IPS DF 4.7 (cell line): ENCODE results near the gene NHSL1.

Source experiments
- DNase-seq: peaks from one replicate; pipeline ENCODE4 v3.0.0-alpha.2; 2013; ENCODE audit warnings: low spot score; ENCODE audit errors: extremely low read depth

NHSL1 gene, protein sequence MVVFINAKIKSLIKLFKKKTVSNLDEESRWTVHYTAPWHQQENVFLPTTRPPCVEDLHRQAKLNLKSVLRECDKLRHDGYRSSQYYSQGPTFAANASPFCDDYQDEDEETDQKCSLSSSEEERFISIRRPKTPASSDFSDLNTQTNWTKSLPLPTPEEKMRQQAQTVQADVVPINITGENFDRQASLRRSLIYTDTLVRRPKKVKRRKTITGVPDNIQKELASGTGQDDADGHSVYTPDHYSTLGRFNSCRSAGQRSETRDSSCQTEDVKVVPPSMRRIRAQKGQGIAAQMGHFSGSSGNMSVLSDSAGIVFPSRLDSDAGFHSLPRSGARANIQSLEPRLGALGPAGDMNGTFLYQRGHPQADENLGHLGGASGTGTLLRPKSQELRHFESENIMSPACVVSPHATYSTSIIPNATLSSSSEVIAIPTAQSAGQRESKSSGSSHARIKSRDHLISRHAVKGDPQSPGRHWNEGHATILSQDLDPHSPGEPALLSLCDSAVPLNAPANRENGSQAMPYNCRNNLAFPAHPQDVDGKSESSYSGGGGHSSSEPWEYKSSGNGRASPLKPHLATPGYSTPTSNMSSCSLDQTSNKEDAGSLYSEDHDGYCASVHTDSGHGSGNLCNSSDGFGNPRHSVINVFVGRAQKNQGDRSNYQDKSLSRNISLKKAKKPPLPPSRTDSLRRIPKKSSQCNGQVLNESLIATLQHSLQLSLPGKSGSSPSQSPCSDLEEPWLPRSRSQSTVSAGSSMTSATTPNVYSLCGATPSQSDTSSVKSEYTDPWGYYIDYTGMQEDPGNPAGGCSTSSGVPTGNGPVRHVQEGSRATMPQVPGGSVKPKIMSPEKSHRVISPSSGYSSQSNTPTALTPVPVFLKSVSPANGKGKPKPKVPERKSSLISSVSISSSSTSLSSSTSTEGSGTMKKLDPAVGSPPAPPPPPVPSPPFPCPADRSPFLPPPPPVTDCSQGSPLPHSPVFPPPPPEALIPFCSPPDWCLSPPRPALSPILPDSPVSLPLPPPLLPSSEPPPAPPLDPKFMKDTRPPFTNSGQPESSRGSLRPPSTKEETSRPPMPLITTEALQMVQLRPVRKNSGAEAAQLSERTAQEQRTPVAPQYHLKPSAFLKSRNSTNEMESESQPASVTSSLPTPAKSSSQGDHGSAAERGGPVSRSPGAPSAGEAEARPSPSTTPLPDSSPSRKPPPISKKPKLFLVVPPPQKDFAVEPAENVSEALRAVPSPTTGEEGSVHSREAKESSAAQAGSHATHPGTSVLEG (N-terminal part only)

DNA sequence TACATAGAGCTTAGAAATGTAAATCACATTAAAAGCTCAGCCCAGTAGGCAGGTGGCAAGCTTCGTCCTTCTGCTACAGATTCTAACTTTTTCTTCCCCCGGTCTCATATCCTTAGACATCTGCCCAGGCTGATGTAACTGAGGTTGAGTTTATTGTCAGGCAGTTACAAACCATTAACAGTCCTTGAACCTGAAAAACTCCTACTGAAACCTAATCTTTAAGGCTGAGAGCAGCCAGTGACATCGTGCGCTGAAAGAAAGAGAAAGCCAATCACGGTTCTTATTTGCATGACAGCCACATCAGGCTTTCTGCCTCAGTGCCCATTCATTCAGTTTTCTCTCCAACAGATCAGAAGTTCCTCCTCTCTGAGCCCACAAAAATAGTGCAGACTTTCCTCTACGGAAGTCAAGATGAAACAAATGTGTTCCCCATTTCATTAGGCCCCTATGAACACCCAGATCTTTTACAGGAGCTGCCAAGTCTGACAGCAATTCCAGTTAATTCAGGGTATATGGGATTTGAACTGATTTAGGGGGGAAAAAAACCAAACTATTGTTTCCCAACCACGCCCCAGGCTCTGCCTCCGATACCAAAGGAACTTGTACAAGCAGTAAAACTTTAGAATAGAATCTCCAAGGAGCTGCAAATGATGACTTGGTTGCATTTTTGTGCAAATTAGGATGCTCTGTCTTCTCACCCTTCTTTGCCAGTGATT lies at the start of gene NHSL1:
Gene NHSL1 (minus strand): TSS at position 192 of the 716 bp plus-strand sequence. CDS start 204 bp downstream, outside the sequence.
- DNase-seq = no peak

DNA sequence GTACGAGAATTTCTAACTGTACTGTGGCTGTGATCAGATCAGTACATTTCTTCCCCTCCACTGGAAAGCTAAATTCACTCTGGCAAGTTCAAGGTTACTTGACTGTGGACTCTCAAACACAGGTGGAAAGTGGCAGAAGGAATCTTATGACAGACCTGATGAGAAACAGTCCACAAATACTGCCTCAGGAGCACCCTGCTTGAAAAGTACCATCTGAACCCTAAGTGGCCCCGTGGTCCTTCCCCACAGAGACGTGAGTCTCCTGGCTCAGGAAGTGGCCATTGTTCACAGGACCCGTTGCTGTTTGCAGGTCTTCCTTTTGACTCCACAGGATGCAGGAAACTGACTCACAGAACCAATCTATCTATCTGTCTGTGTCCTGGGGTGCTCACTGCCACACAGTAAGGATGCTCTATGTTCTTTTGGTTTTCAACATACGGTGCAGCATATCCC lies 47.5 kb upstream of the NHSL1 start:
- no peak for DNase-seq

DNA sequence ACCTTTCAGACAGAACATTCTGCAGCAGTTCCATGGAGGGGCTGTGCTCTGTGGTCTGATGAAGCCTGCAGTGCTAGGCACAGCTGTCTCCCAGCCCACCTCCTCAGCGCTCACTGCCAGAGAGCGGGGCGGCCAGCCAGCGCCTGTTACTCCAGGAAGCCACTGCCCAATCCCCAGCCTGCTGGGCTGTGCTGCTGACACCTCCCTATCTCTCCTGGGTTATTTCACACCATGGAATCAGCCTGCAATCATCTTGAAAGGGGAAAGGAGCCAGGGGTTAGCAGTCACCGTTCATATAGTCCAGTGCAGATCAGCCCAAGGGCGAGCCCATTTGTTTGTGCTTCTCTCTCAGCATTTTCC lies 46.3 kb upstream of the NHSL1 start:
- DNase-seq = no peak

DNA sequence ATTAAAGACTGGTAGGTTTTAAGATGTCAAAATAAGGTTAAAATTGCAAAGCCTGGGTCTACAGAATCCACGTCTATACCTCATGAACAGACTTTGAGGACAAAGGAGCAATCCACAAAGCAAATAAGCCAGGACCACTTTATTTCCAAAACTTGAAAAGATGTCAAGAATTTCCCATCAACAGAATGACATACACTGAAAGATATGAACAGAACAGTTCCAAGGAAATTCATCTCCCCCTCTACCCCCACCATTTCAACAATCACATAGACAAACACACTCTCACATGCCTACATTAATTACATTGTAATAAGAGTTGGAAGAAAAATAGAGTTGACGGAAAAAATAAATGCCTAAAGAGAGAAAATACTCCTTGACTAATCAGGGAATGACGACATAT lies 45.2 kb upstream of the NHSL1 start:
- no peak for DNase-seq

DNA sequence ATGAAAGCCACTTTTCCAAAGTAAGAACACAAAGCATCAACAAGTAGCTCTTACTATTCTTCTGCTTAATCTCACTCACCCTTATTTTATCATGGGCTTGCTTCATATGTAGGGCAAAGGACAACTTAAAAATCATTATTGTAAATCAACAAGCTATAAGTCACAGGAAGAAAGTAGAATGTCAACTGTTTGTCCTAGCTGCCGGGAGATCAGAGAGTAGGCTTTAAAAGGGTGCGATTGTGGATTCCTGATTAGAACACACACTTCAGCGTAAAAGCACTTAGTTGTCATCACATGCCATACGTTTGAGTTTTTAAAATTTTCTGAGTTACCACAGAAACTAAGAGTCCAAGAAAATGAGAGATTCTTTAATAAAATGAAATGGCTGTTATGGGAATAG lies 44.4 kb upstream of the NHSL1 start:
- no peak for DNase-seq

DNA sequence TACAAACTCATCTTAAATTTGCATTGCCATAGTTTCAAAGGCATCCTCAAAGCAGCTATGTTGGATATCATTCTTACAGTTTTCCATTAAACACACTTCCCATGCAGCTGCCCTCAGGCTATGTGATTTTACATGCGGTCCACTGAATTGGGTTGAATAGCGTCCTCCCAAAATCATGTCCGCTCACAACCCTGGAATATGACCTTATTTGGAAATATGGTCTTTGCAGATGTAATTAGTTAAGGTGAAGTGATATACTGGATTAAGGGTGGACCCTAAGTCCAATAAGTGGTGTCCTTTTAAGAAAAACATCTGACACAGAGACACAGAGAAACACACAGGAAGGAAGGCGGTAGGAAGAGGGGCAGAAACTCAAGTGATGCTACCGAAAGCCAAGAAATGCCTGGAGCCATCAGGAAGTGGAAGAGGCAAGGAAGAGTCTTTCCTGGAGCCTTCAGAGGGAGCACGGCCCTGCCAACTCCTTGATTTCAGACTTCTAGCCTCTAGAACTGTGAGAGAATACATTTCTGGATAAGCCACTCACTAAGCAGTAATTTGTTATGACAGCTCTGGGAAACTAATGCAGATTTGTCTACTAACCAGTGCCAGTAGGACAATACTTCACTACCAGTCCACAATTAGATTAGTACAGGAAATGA lies 42.7 kb upstream of the NHSL1 start:
- DNase-seq = no peak

DNA sequence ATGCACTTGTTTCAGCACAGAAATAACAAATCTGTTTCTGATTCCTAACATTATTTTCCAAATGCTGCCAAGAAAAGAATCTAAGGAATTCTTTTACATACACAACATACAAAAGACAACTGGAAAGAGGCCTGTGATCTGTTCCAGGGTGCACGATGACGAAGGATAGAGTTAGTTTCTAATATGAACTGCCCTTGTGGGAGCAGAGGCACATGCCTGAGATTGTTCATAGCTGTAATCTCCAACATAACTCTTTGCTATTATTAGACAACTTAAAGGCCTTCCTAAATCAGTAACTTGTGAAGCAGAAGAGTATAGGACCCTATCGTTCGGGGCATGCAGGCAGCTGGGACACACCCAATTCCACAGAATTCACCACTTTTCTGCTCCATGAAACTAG lies 41.2 kb upstream of the NHSL1 start:
- no peak for DNase-seq

DNA sequence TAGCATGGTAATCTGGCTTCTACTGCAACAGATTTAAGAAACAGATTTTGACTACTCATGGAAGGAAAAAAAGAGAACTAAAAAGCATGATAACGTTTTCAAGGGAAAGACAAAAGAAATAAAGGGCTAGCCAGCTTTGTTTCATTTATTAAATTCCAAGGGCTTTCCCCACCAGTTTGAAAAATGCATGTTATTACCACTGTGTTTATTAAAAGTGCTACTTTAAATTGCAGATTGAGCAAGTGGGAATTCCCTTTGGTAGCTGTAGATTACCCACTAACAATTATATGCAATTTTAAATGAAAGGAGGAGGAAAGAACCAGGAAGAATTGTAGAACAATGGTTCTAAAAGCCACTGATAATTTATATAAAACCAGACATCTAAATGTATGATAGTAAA lies 40.6 kb upstream of the NHSL1 start:
- no peak for DNase-seq

DNA sequence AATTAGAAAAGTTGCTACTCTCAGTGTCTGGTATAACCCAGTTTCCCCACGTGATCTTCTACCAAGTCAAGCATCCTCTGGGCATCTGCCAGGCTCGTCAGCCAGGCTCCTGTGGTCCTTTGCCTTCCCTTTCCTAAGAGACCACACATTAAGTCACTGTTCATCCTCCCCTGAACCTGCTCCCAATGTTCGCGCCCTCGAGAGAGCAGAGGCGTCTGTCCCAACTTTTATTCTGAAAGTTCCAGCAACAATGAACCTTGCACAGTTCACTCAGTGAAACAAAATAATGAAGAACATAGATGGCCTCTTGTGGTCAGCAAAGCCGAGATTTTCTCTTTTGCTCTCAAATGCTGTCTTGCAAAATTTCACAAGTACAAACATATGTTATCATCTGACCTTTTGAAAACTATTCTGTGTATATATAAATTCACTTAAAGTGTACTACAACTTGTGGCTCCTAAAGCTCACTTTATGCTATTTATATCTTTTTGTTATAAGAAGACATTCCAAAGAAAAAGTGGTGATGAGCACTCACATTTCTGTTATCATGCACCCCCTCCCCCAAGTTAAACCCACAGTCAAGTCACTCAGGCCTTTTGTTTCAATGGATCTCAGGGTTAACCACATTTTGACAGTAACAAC lies 39.2 kb upstream of the NHSL1 start:
- no peak for DNase-seq

DNA sequence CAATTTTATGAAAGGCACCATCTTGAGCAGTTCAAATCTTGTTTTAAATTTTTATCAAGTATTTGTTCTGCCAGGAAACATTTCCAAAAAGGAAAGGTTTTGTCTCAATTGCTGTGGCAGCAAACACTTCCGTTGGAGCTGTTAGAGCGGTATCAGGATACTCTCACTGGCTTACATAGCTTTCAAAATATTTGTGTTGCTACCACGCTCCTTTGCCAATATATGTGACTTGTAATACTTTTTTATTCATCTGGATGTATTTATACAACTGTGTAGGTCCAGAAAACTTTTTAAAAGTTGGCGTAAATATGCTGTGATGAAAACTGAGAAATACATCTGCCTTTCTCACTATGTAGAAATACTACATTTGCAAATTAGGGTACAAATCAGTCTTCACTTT lies 37.8 kb upstream of the NHSL1 start:
- no peak for DNase-seq

DNA sequence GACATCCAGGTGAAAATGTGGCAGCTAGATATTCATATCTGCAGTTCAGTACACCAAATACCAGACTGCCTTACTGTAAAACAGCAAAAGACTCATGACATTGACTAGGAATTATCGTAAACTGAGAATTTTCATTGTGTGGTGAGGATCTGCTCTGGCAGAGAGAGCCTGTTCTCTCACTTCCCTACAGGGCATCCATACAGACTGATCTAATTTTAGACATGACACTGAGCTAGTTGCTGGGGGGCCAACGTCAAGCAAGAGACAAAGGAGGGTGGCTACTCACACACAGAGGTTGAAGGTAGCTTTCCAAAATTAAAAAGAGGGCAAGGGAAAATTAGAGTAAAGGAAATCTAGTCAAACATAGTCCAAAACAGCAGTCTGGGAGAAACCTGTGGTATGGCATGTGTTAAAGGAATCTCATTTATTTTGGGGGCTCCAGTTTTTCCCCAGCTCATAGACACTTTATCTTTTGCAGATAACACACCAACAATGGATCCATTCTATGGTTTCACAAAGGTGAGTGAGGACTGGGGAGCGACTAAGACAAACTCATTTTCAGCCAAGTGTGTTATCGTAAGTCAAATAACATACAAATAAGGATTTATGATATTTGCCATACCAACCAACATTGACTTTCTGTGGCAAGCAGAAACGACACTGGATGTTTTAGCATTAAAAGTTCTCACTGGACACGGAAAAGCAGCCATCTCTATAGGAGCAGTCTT lies 36.6 kb upstream of the NHSL1 start:
- no peak for DNase-seq

DNA sequence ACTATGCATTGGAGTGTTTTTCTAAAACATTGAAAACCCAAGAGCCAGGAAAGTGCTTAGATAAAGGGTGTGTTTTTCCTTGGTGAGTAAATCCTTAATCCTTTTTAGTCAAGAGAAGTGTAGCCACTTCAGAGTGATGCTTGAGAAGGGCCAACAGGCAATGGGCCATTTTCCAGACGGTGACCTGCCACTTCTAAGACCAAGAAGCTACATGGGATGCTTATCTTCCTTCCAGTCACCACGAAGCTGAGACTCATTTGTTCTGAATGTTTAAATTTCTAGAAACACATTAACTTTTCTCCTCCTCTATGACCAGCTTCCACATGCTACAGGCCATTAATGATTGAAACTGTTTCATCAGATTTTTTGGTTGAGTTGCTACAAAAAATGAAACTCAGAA lies 34.4 kb upstream of the NHSL1 start:
- no peak for DNase-seq

DNA sequence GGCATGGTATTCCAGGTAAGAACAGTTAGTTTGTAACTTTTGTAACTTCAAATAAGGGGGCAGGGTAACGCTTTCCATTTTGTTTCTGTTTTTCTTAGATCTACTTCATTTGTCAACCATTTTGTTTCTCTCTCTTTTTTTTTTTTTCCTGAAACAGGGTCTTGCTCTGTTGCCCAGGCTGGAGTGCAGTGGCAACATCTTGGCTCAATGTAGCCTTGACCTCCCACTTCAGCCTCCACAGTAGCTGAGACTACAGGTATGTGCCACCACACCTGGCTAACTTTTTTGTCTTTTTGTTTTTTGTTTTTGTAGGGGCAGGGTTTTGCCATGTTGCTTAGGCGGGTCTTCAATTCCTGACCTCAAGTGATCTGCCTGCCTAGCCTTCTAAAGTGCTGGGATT lies 32.1 kb upstream of the NHSL1 start:
- no peak for DNase-seq

DNA sequence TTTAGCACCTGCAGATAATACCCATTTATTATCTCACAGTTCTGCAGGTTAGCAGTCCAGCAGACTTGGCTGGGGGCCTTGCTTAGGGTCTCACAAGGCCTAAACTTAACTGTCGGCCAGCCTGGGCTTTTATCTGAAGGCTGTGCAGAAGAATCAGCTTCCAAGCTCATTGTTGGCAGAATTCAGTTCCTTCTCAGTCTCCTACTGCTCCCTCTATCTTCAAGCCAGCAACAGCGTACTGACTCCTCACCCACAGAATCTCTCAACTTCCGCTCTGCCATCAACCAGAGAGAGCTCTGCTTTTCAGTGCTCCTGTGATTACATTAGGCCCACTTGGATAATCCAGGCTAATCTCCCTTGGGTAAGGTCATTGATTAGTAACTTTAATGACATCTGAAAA lies 30.2 kb upstream of the NHSL1 start:
- DNase-seq = no peak

DNA sequence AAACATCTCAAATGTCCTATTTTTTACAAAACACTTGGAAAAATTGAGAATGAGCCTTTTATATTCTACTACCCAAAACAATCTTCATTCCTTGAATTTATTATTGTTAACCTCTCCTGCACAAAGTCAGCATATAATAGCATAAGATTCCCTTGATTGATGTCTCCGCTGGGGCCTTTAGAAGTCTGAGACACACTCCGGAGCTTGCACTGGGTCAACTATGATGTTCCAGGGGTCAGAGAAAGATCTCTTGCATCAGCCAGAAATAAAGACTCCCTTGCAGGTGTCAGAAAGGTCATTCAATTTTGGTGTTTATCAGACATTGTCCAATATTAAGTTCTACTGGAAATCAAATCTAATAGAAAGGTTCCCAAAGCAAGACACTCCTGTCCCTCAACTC lies 29.7 kb upstream of the NHSL1 start:
- DNase-seq = no peak

DNA sequence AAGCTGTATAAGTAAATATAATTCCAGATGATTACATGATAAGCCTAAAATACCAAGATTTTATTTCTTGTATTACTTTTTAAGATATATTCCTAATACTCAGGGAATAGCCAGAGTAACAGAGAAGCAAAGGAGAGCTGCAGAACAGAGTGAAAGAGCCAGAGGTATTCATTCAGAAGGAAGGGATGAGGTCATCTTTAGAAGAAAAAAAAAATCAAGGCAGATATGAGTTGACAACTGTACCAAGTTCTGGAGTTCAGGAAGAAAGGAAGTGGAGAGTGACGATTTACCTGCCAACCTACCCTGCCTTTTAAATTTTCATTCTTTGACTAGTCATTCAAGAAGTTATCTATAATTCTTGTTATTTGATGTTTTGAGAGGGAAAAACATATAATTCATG lies 28.8 kb upstream of the NHSL1 start:
- DNase-seq = no peak

DNA sequence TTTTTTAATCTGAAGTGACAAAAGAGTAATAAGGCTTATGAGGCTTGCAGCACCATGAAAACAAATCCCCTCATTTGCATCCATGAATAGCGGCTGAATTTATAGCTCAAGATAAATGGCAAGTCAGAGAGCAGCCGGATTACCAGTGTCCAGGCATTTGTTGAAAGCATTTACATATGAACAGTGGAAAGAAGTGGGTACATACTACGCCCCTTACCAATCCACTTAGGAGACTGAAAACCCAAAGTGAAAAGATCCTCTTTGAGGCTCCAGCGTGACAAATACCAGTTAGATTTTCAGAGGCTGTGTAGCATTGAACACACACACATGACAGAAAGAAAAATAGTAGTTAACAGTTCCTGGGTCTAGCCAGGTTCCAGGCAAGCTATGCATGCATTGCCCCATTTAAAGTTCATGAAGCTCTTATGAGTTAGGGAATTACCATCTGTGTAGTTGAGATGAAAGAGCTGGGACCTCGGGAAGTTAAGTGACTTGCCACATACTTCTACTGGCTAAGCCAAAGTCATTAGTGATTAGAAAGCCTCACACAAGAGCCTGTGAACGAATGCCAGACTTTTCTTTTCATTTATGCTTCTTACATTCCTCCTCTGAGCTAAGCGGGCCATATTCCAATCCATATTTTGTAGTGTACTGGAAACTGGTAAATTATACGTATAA lies 28.3 kb upstream of the NHSL1 start:
- DNase-seq = no peak

DNA sequence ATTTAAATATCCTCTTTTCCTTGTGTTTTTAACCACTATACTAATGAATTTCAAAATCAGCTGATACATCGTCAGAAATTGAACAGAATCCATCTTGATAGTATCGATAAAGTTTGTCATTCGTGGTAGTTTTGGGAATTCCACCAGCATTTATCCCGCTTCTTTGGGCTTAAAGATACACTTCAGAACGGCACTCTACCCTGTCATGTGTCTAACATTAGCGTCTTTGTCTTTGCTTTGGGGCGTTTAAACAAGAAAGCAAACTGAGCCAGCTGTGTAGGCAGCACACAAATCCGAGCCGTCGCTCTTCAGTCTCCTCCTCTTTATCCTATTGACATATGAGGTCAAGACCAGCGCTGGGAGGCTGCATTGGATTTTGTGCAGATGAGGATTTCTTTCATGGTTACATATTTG lies 27.5 kb upstream of the NHSL1 start:
- DNase-seq = no peak

DNA sequence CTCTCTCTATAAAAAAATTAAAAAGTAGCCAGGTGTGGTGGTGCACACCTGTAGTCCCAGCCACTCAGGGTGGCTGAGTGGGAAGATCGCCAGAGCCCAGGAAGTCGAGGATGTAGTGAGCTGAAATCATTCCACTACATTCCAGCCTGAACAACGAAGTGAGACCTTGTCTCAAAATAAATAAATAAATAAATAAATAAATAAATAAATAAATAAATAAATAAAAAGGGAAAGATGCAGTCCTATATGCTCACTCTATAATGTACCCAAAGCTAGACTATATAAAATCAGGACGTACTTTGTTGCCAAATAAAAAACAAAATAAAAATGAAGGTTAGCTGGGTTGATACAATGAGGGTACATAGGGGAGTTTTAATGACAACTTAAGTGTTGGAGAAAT lies 26.1 kb upstream of the NHSL1 start:
- DNase-seq = no peak
